ENCODE data around the gene PSMB7. TPM values are rescaled to one million over a fixed set of nuclear protein-coding genes. Genes with fewer than 3 reads are reported as not detected.

Gene PSMB7
- total RNA-seq, 1 donor from 2014 or later = 183 TPM

DNA sequence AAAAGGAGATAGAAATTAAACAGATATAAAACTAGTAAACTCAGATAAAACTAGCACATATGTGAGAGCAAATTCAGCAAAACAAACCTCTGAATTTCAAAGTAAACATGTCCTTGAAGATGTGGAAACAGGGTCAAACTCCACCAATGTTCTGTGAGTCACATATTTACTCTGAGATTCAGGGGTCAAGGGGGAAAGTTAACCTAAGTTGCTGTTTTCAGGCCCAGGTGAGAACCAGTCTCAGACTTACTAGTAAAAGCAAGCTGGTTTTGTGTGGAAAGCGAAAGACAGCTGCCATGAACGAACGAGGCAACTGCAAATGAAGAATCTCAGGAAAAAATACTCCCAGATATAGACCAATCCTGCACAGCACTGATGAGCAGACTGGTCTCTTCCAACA is 29.0 kb downstream of the PSMB7 start:
- Histone ChIP-seq H3K36me3 (ENCODE audit: insufficient read depth, low read length) (peaks cover 21% of the 10 kb centered on the region), H3K9me3 (ENCODE audit: insufficient read depth, low read depth, low read length) (no peaks in the 10 kb centered on the region), H3K9ac (ENCODE audit: low read length) (no peak overlapping the region), H3K4me3 (ENCODE audit: insufficient read depth, low read depth, low read length) (no peak overlapping the region), H3K4me2 (ENCODE audit: low read length) (no peak overlapping the region), H3K27me3 (ENCODE audit: insufficient read depth, low read length) (no peaks in the 10 kb centered on the region), H3K4me1 (ENCODE audit: insufficient read depth, low read length) (peaks cover 18% of the 10 kb centered on the region), H2AFZ (ENCODE audit: low read depth, low read length) (no peak overlapping the region), H4K20me1 (ENCODE audit: insufficient read depth, low read length) (peaks cover 85% of the 10 kb centered on the region), H3K27ac (ENCODE audit: low read depth, low read length) (no peak overlapping the region), H3K79me2 (ENCODE audit: insufficient read depth, low read length) (peaks cover 89% of the 10 kb centered on the region)
- no peak overlapping the region for H3K27ac Mint-ChIP-seq (ENCODE audit: unreplicated experiment)
- H3K36me3 Mint-ChIP-seq (ENCODE audit: low read depth, unreplicated experiment) = peaks cover 12% of the 10 kb centered on the region
- peaks cover 48% of the 10 kb centered on the region for H3K4me1 Mint-ChIP-seq (ENCODE audit: low read depth, unreplicated experiment)
- DNase-seq (ENCODE audit: low read depth) (no peak), FAIRE-seq (no peak)
- TF ChIP-seq, protein P1, sequence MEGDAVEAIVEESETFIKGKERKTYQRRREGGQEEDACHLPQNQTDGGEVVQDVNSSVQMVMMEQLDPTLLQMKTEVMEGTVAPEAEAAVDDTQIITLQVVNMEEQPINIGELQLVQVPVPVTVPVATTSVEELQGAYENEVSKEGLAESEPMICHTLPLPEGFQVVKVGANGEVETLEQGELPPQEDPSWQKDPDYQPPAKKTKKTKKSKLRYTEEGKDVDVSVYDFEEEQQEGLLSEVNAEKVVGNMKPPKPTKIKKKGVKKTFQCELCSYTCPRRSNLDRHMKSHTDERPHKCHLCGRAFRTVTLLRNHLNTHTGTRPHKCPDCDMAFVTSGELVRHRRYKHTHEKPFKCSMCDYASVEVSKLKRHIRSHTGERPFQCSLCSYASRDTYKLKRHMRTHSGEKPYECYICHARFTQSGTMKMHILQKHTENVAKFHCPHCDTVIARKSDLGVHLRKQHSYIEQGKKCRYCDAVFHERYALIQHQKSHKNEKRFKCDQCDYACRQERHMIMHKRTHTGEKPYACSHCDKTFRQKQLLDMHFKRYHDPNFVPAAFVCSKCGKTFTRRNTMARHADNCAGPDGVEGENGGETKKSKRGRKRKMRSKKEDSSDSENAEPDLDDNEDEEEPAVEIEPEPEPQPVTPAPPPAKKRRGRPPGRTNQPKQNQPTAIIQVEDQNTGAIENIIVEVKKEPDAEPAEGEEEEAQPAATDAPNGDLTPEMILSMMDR (IDR thresholded peaks at IDR 0.05; ENCODE audit: insufficient read depth, low read depth, low read length) = no peak
- no peak for TF ChIP-seq EZH2 (IDR thresholded peaks at IDR 0.05; ENCODE audit: insufficient read depth, low read length)
- H3K27me3 Mint-ChIP-seq (ENCODE audit: low read depth, unreplicated experiment) = no peaks in the 10 kb centered on the region
- no peaks in the 10 kb centered on the region for H3K9me3 Mint-ChIP-seq (ENCODE audit: unreplicated experiment)
- no peak overlapping the region for H3K4me3 Mint-ChIP-seq (ENCODE audit: unreplicated experiment)

DNA sequence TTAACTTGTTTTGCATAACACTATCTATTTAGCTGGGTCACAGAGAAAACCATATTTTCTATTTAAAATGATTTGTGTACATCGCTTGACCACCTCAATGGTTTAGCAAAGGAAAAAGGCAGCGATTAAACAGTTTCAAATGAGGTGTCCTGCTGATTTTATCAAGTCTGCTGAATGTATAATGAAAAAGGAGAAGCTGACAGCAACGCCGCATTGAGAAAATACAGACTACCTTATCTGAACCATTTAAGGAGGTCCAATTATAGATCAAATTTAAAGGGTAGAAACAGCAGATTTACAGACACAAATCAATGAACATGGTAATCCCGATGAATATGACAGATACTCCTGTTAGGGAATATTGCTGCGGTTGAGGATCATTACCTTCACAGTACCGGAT is 29.6 kb downstream of the PSMB7 start:
- no peak overlapping the region for H3K9ac ChIP-seq (ENCODE audit: low read length)
- no peaks in the 10 kb centered on the region for H3K9me3 Mint-ChIP-seq (ENCODE audit: unreplicated experiment)
- H3K27me3 Mint-ChIP-seq (ENCODE audit: low read depth, unreplicated experiment) = no peaks in the 10 kb centered on the region
- TF ChIP-seq EZH2 (IDR thresholded peaks at IDR 0.05; ENCODE audit: insufficient read depth, low read length) = no peak
- TF ChIP-seq, protein P1 (IDR thresholded peaks at IDR 0.05; ENCODE audit: insufficient read depth, low read depth, low read length) = no peak
- H3K27me3 ChIP-seq (ENCODE audit: insufficient read depth, low read length) = no peaks in the 10 kb centered on the region
- H3K4me1 ChIP-seq (ENCODE audit: insufficient read depth, low read length) = peaks cover 16% of the 10 kb centered on the region
- H3K4me2 ChIP-seq (ENCODE audit: low read length) = no peak overlapping the region
- peaks cover 12% of the 10 kb centered on the region for H3K36me3 Mint-ChIP-seq (ENCODE audit: low read depth, unreplicated experiment)
- no peak overlapping the region for H3K27ac ChIP-seq (ENCODE audit: low read depth, low read length)
- DNase-seq (ENCODE audit: low read depth) (no peak), FAIRE-seq (no peak)
- H3K36me3 ChIP-seq (ENCODE audit: insufficient read depth, low read length) = peaks cover 21% of the 10 kb centered on the region
- H3K4me3 Mint-ChIP-seq (ENCODE audit: unreplicated experiment) = no peak overlapping the region
- peaks cover 49% of the 10 kb centered on the region for H3K4me1 Mint-ChIP-seq (ENCODE audit: low read depth, unreplicated experiment)
- no peak overlapping the region for H2AFZ ChIP-seq (ENCODE audit: low read depth, low read length)
- peaks cover 83% of the 10 kb centered on the region for H4K20me1 ChIP-seq (ENCODE audit: insufficient read depth, low read length)
- no peak overlapping the region for H3K27ac Mint-ChIP-seq (ENCODE audit: unreplicated experiment)
- no peak overlapping the region for H3K4me3 ChIP-seq (ENCODE audit: insufficient read depth, low read depth, low read length)
- peaks cover 88% of the 10 kb centered on the region for H3K79me2 ChIP-seq (ENCODE audit: insufficient read depth, low read length)
- H3K9me3 ChIP-seq (ENCODE audit: insufficient read depth, low read depth, low read length) = no peaks in the 10 kb centered on the region

DNA sequence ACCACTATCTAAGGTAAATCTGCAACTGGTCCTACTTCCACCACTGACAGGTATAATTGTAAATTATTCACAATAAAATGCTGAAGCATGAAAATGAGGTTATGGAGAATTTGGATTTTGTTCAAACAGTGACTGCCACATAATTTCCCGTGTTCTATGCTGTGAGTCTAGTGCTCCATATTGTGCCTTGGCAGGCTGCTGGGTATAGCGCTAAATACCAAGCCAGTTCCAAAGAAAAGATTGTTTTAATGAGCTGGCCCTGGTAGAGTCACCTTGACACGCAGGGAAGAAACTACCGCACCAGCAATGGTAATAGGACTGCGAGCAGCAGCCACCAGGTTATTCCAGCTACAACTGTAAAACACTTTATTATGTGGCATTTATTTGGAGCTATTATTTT is 30.4 kb downstream of the PSMB7 start:
- Mint-ChIP-seq H3K4me1 (ENCODE audit: low read depth, unreplicated experiment) (peaks cover 45% of the 10 kb centered on the region), H3K27ac (ENCODE audit: unreplicated experiment) (no peak overlapping the region), H3K4me3 (ENCODE audit: unreplicated experiment) (no peak overlapping the region), H3K36me3 (ENCODE audit: low read depth, unreplicated experiment) (peaks cover 12% of the 10 kb centered on the region), H3K9me3 (ENCODE audit: unreplicated experiment) (no peaks in the 10 kb centered on the region), H3K27me3 (ENCODE audit: low read depth, unreplicated experiment) (no peaks in the 10 kb centered on the region)
- Histone ChIP-seq H2AFZ (ENCODE audit: low read depth, low read length) (no peak overlapping the region), H3K27ac (ENCODE audit: low read depth, low read length) (no peak overlapping the region), H3K4me2 (ENCODE audit: low read length) (no peak overlapping the region), H3K27me3 (ENCODE audit: insufficient read depth, low read length) (no peaks in the 10 kb centered on the region), H3K4me3 (ENCODE audit: insufficient read depth, low read depth, low read length) (no peak overlapping the region), H3K79me2 (ENCODE audit: insufficient read depth, low read length) (peaks cover 88% of the 10 kb centered on the region), H4K20me1 (ENCODE audit: insufficient read depth, low read length) (peaks cover 80% of the 10 kb centered on the region), H3K9me3 (ENCODE audit: insufficient read depth, low read depth, low read length) (no peaks in the 10 kb centered on the region), H3K4me1 (ENCODE audit: insufficient read depth, low read length) (peaks cover 15% of the 10 kb centered on the region), H3K36me3 (ENCODE audit: insufficient read depth, low read length) (peaks cover 24% of the 10 kb centered on the region), H3K9ac (ENCODE audit: low read length) (no peak overlapping the region)
- DNase-seq (ENCODE audit: low read depth) (no peak), FAIRE-seq (no peak)
- TF ChIP-seq, protein P1 (IDR thresholded peaks at IDR 0.05; ENCODE audit: insufficient read depth, low read depth, low read length) = no peak
- no peak for TF ChIP-seq EZH2 (IDR thresholded peaks at IDR 0.05; ENCODE audit: insufficient read depth, low read length)
